Hepatocyte (in vitro differentiated cells): Measurements from ENCODE around the gene NOP10. TPM values are rescaled to one million over a fixed set of nuclear protein-coding genes. Genes with fewer than 3 reads are reported as not detected.

ENCODE experiments used
- DNase-seq: peaks from one replicate; pipeline ENCODE4 v3.0.0-alpha.2; 2016; ENCODE audit warnings: low spot score
- H2AFZ ChIP-seq: fragments of 200-600 bp; sonication (generic); 2 replicates; pipeline ENCODE4 v1.6.0; 2016; ENCODE audit warnings: antibody characterized with exemption, mild to moderate bottlenecking
- H3K27ac ChIP-seq: fragments of 200-600 bp; sonication (generic); 2 replicates; pipeline ENCODE4 v1.5.1; 2016; ENCODE audit warnings: mild to moderate bottlenecking
- H3K27me3 ChIP-seq: fragments of 200-600 bp; sonication (generic); 2 replicates; pipeline ENCODE4 v1.6.1; 2016
- H3K36me3 ChIP-seq: fragments of 200-600 bp; sonication (generic); replicated peaks from 2 replicates; pipeline ENCODE4 v1.5.1; 2016; ENCODE audit warnings: low read depth; ENCODE audit not compliant: insufficient read depth
- H3K4me1 ChIP-seq: fragments of 200-600 bp; sonication (generic); 2 replicates; pipeline ENCODE4 v1.5.1; 2016; ENCODE audit warnings: mild to moderate bottlenecking, moderate library complexity; ENCODE audit not compliant: insufficient read depth
- H3K4me2 ChIP-seq: fragments of 200-600 bp; sonication (generic); 2 replicates; pipeline ENCODE4 v1.6.0; 2016
- H3K4me3 ChIP-seq: fragments of 200-600 bp; sonication (generic); 2 replicates; pipeline ENCODE4 v1.5.1; 2016; ENCODE audit warnings: mild to moderate bottlenecking
- H3K79me2 ChIP-seq: fragments of 200-600 bp; sonication (generic); 2 replicates; pipeline ENCODE4 v1.6.0; 2017; ENCODE audit warnings: mild to moderate bottlenecking
- H3K9me2 ChIP-seq: fragments of 200-600 bp; sonication (generic); replicated peaks from 2 replicates; pipeline ENCODE4 v1.6.0; 2017; ENCODE audit warnings: mild to moderate bottlenecking; ENCODE audit not compliant: insufficient read depth
- H3K9me3 ChIP-seq: fragments of 200-600 bp; sonication (generic); 2 replicates; pipeline ENCODE4 v1.5.1; 2016; ENCODE audit warnings: low read depth, mild to moderate bottlenecking
- H4K20me1 ChIP-seq: fragments of 200-600 bp; sonication (generic); 2 replicates; pipeline ENCODE4 v1.6.0; 2016; ENCODE audit warnings: mild to moderate bottlenecking; ENCODE audit not compliant: insufficient read depth, poor library complexity, severe bottlenecking
- CTCF ChIP-seq: fragments of 200-600 bp; sonication (generic); IDR thresholded peaks from 2 replicates; pipeline ENCODE4 v1.5.1; 2016; ENCODE audit warnings: antibody characterized with exemption, mild to moderate bottlenecking; ENCODE audit not compliant: poor library complexity
- EZH2 ChIP-seq: fragments of 200-600 bp; sonication (generic); IDR thresholded peaks from 2 replicates; pipeline ENCODE4 v1.6.1; 2016; ENCODE audit warnings: antibody characterized with exemption, mild to moderate bottlenecking, borderline replicate concordance
- EZH2phosphoT487 ChIP-seq: fragments of 200-600 bp; sonication (generic); IDR thresholded peaks from one replicate; pipeline ENCODE4 v1.6.1; 2018; ENCODE audit warnings: antibody characterized with exemption, mild to moderate bottlenecking, low read depth, moderate library complexity; ENCODE audit not compliant: unreplicated experiment, severe bottlenecking
- WGBS: methylation state at CpG from one replicate; pipeline ENCODE4 v1.1.6; 2016; ENCODE audit warnings: low lambda C conversion rate; ENCODE audit errors: missing lambda C conversion rate; 5-methylcytosine and 5-hydroxymethylcytosine counted together
- polyA plus RNA-seq: library from polyadenylated mRNA; unstranded; fragments of >200 nt; fragmentation: Nextera tagmentation; extraction: Ambion mirVana; gene quantifications from 2 replicates; pipeline ENCODE4 v1.2.1, GENCODE V29; 2016
- total RNA-seq: library from RNA; depleted of rRNA; stranded (reverse); fragments of >200 nt; gene quantifications from 2 replicates; pipeline ENCODE4 v1.2.3, GENCODE V29; 2014

NOP10 gene
- total and polyA plus RNA-seq, 2 experiments from 2014 or later: 284 to 378 TPM

GRCh38 chr15:34336231-34336990 lies 6.5 kb downstream of the NOP10 start:
- Histone ChIP-seq H4K20me1 (no peaks in the 10 kb centered on the region), H3K4me3 (no peak overlapping the region), H2AFZ (peak overlapping the region; percentile 92), H3K27ac (no peak overlapping the region), H3K27me3 (no peaks in the 10 kb centered on the region), H3K4me1 (no peaks in the 10 kb centered on the region), H3K4me2 (peak overlapping the region; percentile 76), H3K9me3 (no peaks in the 10 kb centered on the region), H3K79me2 (peaks cover 20% of the 10 kb centered on the region), H3K36me3 (no peaks in the 10 kb centered on the region), H3K9me2 (no peaks in the 10 kb centered on the region)
- no peak for TF ChIP-seq EZH2phosphoT487
- no peak for TF ChIP-seq CTCF
- TF ChIP-seq EZH2: no peak
- 94% methylated on average over 16 of the region's 16 CpGs for WGBS
- DNase-seq: no peak

GRCh38 chr15:34335176-34336032 lies 7.5 kb downstream of the NOP10 start:
- H4K20me1 ChIP-seq: no peaks in the 10 kb centered on the region
- no peaks in the 10 kb centered on the region for H3K9me3 ChIP-seq
- H2AFZ ChIP-seq: no peak overlapping the region
- TF ChIP-seq EZH2 (no peak), EZH2phosphoT487 (no peak), CTCF (no peak)
- no peaks in the 10 kb centered on the region for H3K27me3 ChIP-seq
- no peak for DNase-seq
- H3K4me2 ChIP-seq: no peak overlapping the region
- no peaks in the 10 kb centered on the region for H3K4me1 ChIP-seq
- no peaks in the 10 kb centered on the region for H3K9me2 ChIP-seq
- H3K36me3 ChIP-seq: no peaks in the 10 kb centered on the region
- no peak overlapping the region for H3K4me3 ChIP-seq
- no peak overlapping the region for H3K27ac ChIP-seq
- 93% methylated on average over 3 of the region's 3 CpGs for WGBS
- H3K79me2 ChIP-seq: peaks cover 10% of the 10 kb centered on the region

- Histone ChIP-seq H4K20me1 (no peaks in the 10 kb centered on the region), H3K27me3 (no peaks in the 10 kb centered on the region), H2AFZ (no peak overlapping the region), H3K9me3 (no peaks in the 10 kb centered on the region), H3K9me2 (no peaks in the 10 kb centered on the region), H3K4me1 (no peaks in the 10 kb centered on the region), H3K27ac (no peak overlapping the region), H3K36me3 (no peaks in the 10 kb centered on the region), H3K79me2 (peaks cover 5% of the 10 kb centered on the region), H3K4me3 (no peak overlapping the region), H3K4me2 (no peak overlapping the region)
- 65% methylated on average over 4 of the region's 4 CpGs for WGBS
- TF ChIP-seq CTCF (no peak), EZH2 (no peak), EZH2phosphoT487 (no peak)
- DNase-seq: no peak
Observed at GRCh38 chr15:34334672-34335071, 8.3 kb downstream of the NOP10 start.
